Measurements from ENCODE around the gene FBXL5.

The FBXL5 gene

DNA sequence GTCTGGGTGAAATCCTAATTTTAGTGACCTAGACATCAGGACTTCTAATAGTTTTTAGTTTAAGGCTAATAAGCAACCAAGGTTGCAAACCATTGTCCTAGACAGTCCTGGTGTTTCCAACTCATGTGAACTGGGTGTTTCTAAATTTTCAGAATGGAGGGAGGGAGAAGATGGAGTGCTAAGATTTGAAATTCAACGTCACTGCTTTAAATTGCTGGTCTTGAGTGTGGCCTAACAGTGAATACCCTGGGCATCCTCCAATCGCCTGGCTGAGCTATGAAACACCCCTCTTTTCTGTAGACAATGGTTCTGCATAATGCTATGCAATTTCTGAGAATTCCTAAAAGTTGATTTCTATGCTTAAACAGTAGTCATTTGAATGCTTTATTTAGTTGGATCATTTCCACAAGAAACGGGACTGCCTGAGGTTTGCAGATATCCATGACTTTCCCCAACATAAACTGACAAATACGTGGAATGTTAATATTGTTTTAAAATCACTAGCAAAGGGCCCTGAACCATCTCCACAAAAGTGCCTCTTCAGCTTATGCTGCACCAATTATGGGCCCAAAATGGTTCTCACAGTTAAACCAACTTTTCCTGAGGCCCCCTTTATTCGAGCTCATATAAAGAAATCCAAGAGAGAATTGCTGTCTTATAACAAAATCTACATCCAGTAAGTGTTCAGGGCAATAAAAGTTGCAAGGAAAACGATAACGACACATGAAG, 1.1 kb downstream of the FBXL5 start:
- DNase-seq, result peak; percentile 60
- in situ Hi-C loops (cut with HindIII; ENCODE audit: low pct_ligation_motif_present, low sequenced_read_pairs), result no loop called here
- H3K27ac ChIP-seq, result peak overlapping the region; percentile 92

DNA sequence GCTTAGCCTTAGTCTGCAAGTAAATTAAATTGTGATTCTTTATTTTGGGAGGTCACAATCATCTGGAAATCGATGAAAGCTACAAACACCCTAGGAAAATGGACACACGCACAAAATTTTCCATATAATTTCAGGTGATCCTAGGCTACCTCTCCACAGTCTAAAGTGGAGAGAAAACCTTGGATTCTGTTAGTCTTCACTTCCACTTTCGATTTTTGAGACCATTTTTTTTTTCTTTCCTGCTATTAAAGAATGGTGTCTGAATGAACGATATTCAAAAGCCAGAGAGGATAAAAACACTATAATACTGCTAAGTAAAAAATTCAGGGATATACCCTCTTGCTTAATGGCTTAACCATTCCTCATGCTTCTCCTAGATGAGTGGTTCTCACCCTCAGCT, 1.7 kb downstream of the FBXL5 start:
- DNase-seq, result no peak
- in situ Hi-C loops (cut with HindIII; ENCODE audit: low pct_ligation_motif_present, low sequenced_read_pairs), result no loop called here
- H3K27ac ChIP-seq, result peak overlapping the region; percentile 92
- H3K4me3 ChIP-seq (ENCODE audit: low read depth, low read length), result peak overlapping the region; percentile 76
- TF ChIP-seq CTCF (IDR thresholded peaks at IDR 0.05; ENCODE audit: low read depth, low read length, missing control alignments), result no peak
- no peaks in the 10 kb centered on the region for H3K27me3 ChIP-seq (replicated peaks)
- H3K36me3 ChIP-seq (replicated peaks), result no peaks in the 10 kb centered on the region

More for the DNA sequence above, 1.1 kb downstream of the FBXL5 start:
- H3K27me3 ChIP-seq (replicated peaks), result no peaks in the 10 kb centered on the region
- H3K4me3 ChIP-seq (ENCODE audit: low read depth, low read length), result peak overlapping the region; percentile 76
- no peak for TF ChIP-seq CTCF (IDR thresholded peaks at IDR 0.05; ENCODE audit: low read depth, low read length, missing control alignments)
- H3K36me3 ChIP-seq (replicated peaks), result no peaks in the 10 kb centered on the region

- no peaks in the 10 kb centered on the region for H3K27me3 ChIP-seq (replicated peaks)
- peak overlapping the region; percentile 76 for H3K4me3 ChIP-seq (ENCODE audit: low read depth, low read length)
- no peaks in the 10 kb centered on the region for H3K36me3 ChIP-seq (replicated peaks)
- no peak for DNase-seq
- in situ Hi-C loops (cut with HindIII; ENCODE audit: low pct_ligation_motif_present, low sequenced_read_pairs), result no loop called here
- TF ChIP-seq CTCF (IDR thresholded peaks at IDR 0.05; ENCODE audit: low read depth, low read length, missing control alignments), result no peak
- H3K27ac ChIP-seq, result peak overlapping the region; percentile 92
Measured at GRCh38 chr4:15652841-15653240, 2.3 kb downstream of the FBXL5 start.

DNA sequence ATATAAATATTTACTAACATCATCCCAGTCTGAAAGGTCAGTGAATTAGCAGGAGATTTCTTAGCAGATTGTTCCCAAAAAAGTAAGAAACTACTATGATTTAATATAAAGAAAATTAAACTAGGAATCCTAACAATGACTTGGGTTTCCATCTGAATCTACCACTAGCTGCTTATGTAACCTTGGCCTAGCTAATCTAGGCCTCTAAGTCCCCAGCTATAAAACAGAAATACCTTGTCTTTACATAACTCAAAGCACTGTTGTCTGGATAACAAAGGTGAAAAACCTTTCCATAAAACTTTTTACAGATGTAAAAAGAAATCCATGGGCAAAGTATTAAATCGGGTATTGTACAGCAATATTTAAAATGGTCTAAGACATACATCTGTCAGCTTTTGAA, 3.0 kb downstream of the FBXL5 start:
- H3K27me3 ChIP-seq (replicated peaks), result no peaks in the 10 kb centered on the region
- in situ Hi-C loops (cut with HindIII; ENCODE audit: low pct_ligation_motif_present, low sequenced_read_pairs), result no loop called here
- no peak for TF ChIP-seq CTCF (IDR thresholded peaks at IDR 0.05; ENCODE audit: low read depth, low read length, missing control alignments)
- no peak overlapping the region for H3K4me3 ChIP-seq (ENCODE audit: low read depth, low read length)
- no peak for DNase-seq
- H3K36me3 ChIP-seq (replicated peaks), result no peaks in the 10 kb centered on the region
- no peak overlapping the region for H3K27ac ChIP-seq

DNA sequence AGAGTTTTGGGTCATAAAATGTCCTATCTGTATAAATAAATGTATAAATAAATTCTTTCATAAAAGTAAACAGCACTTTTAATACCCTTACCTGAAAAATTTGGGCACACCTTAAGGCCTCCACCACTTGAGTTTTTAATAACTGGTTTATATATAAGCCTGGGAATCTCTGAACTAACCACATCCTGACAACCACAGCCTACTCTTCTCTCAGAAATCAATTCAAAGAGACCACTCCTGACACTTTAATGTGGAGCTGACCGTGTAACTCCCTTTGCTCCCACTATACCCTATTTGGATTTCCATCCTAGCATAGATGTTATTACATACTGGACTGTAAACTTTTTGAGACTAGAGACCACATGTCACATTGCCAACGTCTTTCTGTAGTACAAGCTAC, 3.5 kb downstream of the FBXL5 start:
- Histone ChIP-seq H3K27ac (peak overlapping the region; percentile 12), H3K27me3 (replicated peaks) (no peaks in the 10 kb centered on the region), H3K36me3 (replicated peaks) (no peaks in the 10 kb centered on the region), H3K4me3 (ENCODE audit: low read depth, low read length) (no peak overlapping the region)
- in situ Hi-C loops (cut with HindIII; ENCODE audit: low pct_ligation_motif_present, low sequenced_read_pairs), result no loop called here
- DNase-seq, result no peak
- no peak for TF ChIP-seq CTCF (IDR thresholded peaks at IDR 0.05; ENCODE audit: low read depth, low read length, missing control alignments)
